Activated CD4-positive, CD25-positive, alpha-beta regulatory T cell treated with anti-CD3 and anti-CD28 coated beads, Interleukin-2, amount 50 U/mL, for 72 hours (primary cell): ENCODE data around the gene NEMP1.
"Not testable (repeated sequence)": the region's sequence is repeated elsewhere in the genome, so short reads cannot be mapped to it uniquely, and the experiment has no call there.

Experiments
- DNase-seq: peaks from one replicate; pipeline ENCODE4 v3.0.0; 2021

NEMP1 gene

GRCh38 chr12:57090490-57090889 is 11.9 kb upstream of the NEMP1 start:
- no peak for DNase-seq

GRCh38 chr12:57089271-57090245 is 11.0 kb upstream of the NEMP1 start:
- DNase-seq, result peak; percentile 58

GRCh38 chr12:57088354-57089270 is 10.0 kb upstream of the NEMP1 start, which contains the start of gene NAB2:
NAB2 (plus strand) TSS chr12:57089114; CDS start chr12:57089272, 158 bp downstream.
- peak; percentile 85 for DNase-seq

GRCh38 chr12:57087691-57088353 is 9.2 kb upstream of the NEMP1 start:
- DNase-seq, result peak; percentile 64

GRCh38 chr12:57087010-57087690 is 8.6 kb upstream of the NEMP1 start:
- DNase-seq, result peak; percentile 81

- DNase-seq, result peak; percentile 44
Observed at GRCh38 chr12:57086493-57087009, 8.0 kb upstream of the NEMP1 start.

- peak; percentile 32 for DNase-seq
Observed at GRCh38 chr12:57085999-57086492, 7.5 kb upstream of the NEMP1 start.

GRCh38 chr12:57080855-57081254 is 2.3 kb upstream of the NEMP1 start:
- no peak for DNase-seq

GRCh38 chr12:57079821-57080220 is 1.2 kb upstream of the NEMP1 start:
- DNase-seq, result no peak

GRCh38 chr12:57073566-57074450 is 4.8 kb downstream of the NEMP1 start:
- not testable (repeated sequence) for DNase-seq

- DNase-seq, result no peak
Observed at GRCh38 chr12:57072661-57073060, 5.9 kb downstream of the NEMP1 start.

- DNase-seq, result no peak
Observed at GRCh38 chr12:57069523-57069922, 9.1 kb downstream of the NEMP1 start.

- no peak for DNase-seq
Observed at GRCh38 chr12:57066245-57066644, 12.3 kb downstream of the NEMP1 start.

GRCh38 chr12:57063991-57064685 is 14.5 kb downstream of the NEMP1 start:
- no peak for DNase-seq

- DNase-seq, result no peak
Observed at GRCh38 chr12:57058454-57058853, 20.1 kb downstream of the NEMP1 start.

GRCh38 chr12:57057067-57057751 is 21.4 kb downstream of the NEMP1 start:
- DNase-seq, result no peak

- no peak for DNase-seq
Observed at GRCh38 chr12:57055824-57056223, 22.8 kb downstream of the NEMP1 start.

GRCh38 chr12:57053901-57054300 is 24.7 kb downstream of the NEMP1 start:
- not testable (repeated sequence) for DNase-seq

- DNase-seq, result not testable (repeated sequence)
Observed at GRCh38 chr12:57053146-57053545, 25.4 kb downstream of the NEMP1 start.
